Nephron progenitor cell (in vitro differentiated cells): ENCODE results near the gene LTO1.

Experiments used
- DNase-seq: peaks from one replicate; pipeline ENCODE4 v3.0.0; 2021
- H3K27ac Mint-ChIP-seq: 2 replicates; pipeline ENCODE4 v1.8.0; 2021; ENCODE audit warnings: mild to moderate bottlenecking, moderate library complexity, mixed read lengths
- H3K27me3 Mint-ChIP-seq: 2 replicates; pipeline ENCODE4 v1.8.0; 2021; ENCODE audit warnings: mild to moderate bottlenecking, low read depth, mixed read lengths; ENCODE audit not compliant: poor library complexity
- H3K36me3 Mint-ChIP-seq: 2 replicates; pipeline ENCODE4 v1.8.0; 2021; ENCODE audit warnings: low read depth, mixed read lengths
- H3K4me1 Mint-ChIP-seq: 2 replicates; pipeline ENCODE4 v1.8.0; 2021; ENCODE audit warnings: mixed read lengths
- H3K4me3 Mint-ChIP-seq: 2 replicates; pipeline ENCODE4 v1.8.0; 2021; ENCODE audit warnings: mild to moderate bottlenecking, moderate library complexity, mixed read lengths
- H3K9me3 Mint-ChIP-seq: 2 replicates; pipeline ENCODE4 v1.8.0; 2021; ENCODE audit warnings: mild to moderate bottlenecking, moderate library complexity, mixed read lengths
- TF ChIP-seq, protein P1 (sequence below): fragments of 200-600 bp; sonication (generic); IDR thresholded peaks from 2 replicates; pipeline ENCODE4 v1.5.0; 2021; ENCODE audit warnings: antibody characterized with exemption

The LTO1 gene

DNA sequence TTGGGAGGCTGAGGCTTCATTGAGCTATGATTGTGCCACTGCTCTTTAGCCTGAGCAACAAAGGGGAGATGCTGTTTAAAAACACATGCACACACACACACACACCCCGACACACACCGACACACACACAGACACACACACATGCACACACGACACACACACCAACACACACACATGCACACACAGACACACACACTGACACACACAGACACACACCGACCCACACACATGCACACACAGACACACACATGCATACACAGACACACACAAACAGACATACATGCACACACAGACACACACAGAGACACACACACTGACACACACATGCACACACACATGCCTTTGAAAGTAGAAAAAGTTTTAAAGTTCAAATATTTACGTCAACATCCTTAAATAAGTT is 5.5 kb upstream of the LTO1 start:
- H3K36me3 Mint-ChIP-seq = no peaks in the 10 kb centered on the region
- no peaks in the 10 kb centered on the region for H3K4me1 Mint-ChIP-seq
- no peak overlapping the region for H3K4me3 Mint-ChIP-seq
- H3K27ac Mint-ChIP-seq = no peak overlapping the region
- H3K27me3 Mint-ChIP-seq = peaks cover 31% of the 10 kb centered on the region
- no peaks in the 10 kb centered on the region for H3K9me3 Mint-ChIP-seq
- TF ChIP-seq, protein P1, sequence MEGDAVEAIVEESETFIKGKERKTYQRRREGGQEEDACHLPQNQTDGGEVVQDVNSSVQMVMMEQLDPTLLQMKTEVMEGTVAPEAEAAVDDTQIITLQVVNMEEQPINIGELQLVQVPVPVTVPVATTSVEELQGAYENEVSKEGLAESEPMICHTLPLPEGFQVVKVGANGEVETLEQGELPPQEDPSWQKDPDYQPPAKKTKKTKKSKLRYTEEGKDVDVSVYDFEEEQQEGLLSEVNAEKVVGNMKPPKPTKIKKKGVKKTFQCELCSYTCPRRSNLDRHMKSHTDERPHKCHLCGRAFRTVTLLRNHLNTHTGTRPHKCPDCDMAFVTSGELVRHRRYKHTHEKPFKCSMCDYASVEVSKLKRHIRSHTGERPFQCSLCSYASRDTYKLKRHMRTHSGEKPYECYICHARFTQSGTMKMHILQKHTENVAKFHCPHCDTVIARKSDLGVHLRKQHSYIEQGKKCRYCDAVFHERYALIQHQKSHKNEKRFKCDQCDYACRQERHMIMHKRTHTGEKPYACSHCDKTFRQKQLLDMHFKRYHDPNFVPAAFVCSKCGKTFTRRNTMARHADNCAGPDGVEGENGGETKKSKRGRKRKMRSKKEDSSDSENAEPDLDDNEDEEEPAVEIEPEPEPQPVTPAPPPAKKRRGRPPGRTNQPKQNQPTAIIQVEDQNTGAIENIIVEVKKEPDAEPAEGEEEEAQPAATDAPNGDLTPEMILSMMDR = no peak
- DNase-seq = no peak

DNA sequence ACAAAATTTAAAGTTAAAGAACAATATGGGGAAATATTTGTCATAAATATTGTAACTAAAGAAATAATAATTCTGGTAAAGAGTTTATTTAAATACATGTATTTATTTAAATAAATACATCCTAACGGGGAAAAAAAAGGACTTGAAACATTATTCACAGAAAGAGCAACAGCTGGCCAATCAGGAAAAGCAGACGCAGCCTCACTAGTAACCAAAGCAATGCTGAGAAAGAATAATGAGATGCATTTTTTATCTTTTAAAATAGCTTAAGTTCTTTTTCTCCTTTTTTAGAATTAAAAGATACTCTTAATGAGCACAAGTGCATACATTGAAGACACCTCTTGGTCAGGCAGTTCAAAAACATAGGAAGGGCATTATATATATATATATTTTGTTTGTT is 2.6 kb upstream of the LTO1 start:
- Mint-ChIP-seq H3K4me3 (no peak overlapping the region), H3K9me3 (no peaks in the 10 kb centered on the region), H3K27ac (no peak overlapping the region), H3K36me3 (peaks cover 5% of the 10 kb centered on the region), H3K27me3 (peaks cover 15% of the 10 kb centered on the region), H3K4me1 (peaks cover 21% of the 10 kb centered on the region)
- no peak for DNase-seq
- TF ChIP-seq, protein P1 = no peak

DNA sequence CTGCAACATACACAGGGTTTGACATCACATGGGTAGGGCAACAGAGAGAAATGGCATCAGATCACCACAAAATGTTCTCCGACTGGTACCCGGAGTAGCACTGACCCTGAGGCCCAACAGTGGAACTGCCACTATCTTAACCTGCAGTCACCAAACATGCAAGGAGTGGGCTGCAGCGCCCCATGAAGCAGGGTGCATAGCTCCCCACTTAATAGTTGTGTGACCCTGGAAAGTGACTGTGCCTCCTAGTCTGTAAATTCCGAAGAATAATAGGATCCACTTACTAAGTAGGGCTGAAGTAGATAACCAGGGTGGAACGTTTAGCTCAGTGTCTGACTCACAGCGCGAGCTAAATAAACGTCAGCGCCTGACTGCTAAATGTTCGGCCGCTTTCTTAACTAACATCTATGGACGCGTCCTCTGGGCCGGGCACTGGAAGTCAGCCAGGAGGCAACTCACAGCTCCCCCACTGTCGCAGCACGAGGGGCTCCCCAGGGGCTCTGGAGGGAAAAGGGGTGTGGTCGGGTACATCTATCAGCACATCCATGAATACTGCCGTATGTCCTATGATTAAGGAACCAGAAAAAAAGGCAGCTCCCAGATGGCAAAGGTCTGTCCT is 777 bp downstream of the LTO1 start:
- Mint-ChIP-seq H3K27ac (no peak overlapping the region), H3K4me3 (peak overlapping the region; percentile 91), H3K36me3 (peaks cover 23% of the 10 kb centered on the region), H3K9me3 (no peaks in the 10 kb centered on the region), H3K27me3 (peaks cover 11% of the 10 kb centered on the region), H3K4me1 (peaks cover 31% of the 10 kb centered on the region)
- TF ChIP-seq, protein P1 = no peak
- no peak for DNase-seq

DNA sequence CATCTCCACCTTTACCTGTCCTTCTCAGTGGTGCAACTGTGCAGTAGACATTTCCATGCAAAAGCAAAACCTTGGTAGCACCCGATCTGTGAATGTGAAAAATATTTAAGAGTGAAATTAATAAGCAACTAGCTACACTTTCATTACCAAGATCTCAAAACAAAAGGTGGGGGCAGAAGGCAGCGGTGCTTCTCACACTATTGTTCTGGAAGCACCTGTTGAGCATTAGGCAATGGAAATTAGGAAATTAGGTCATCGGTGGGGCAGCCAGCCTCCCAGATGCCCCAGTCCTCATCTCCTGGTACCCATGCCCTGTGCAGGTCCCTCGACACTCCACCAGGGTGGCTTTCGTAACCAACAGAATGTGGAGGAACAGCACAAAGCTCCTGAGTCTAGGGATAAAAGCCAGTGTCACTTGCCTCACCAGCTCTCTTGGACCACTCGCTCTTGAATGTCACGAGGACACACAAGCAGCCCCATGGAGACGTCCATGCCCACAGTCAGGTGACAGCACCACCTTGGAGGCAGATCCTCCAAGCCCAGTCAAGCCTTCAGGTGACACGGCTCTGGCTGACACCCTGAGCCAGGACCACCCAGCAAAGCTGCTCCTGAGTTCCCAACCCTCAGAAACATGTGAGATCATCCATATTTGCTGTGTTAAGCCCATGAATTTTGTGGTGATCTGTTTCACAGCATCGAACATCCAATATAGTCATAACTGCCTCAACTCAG is 3.3 kb downstream of the LTO1 start:
- Mint-ChIP-seq H3K27ac (no peak overlapping the region), H3K4me1 (peaks cover 31% of the 10 kb centered on the region), H3K36me3 (peaks cover 32% of the 10 kb centered on the region), H3K27me3 (no peaks in the 10 kb centered on the region), H3K9me3 (no peaks in the 10 kb centered on the region), H3K4me3 (no peak overlapping the region)
- DNase-seq = no peak
- TF ChIP-seq, protein P1 = no peak

DNA sequence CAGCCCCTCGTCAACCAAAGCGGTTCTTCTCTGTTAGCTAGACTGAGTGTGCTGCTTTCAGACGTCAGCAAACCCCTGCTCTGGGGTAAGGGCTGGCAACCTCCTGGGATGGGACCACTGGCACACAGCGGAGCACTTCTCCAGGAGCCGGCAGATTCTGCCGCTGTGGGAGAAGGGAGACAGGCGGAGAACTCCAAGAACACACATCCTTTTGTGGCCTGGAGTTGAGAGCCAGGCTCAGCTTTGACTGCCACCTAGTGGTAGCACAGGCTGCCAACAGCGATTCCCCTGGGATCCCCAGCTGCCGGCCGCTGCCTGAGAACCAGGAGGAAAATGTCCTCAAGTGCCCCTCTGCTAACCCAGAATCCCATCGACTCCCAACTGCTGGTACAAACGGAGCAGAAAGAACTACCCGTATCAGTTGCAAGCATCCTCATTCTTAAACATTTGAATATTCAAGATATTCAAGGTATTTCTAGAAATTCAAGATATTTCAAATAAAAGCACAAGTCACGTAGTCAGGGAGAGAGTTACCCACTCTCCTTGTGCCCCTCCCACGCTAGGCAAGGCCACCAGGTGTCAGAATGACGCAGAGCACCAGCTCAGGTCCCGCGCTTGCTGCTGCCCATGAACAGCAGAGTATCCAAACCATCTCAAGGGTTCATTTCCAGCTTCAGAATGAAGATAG is 4.9 kb downstream of the LTO1 start:
- Mint-ChIP-seq H3K4me1 (peaks cover 27% of the 10 kb centered on the region), H3K27me3 (no peaks in the 10 kb centered on the region), H3K36me3 (peaks cover 32% of the 10 kb centered on the region), H3K9me3 (no peaks in the 10 kb centered on the region), H3K27ac (peak overlapping the region; percentile 78), H3K4me3 (no peak overlapping the region)
- TF ChIP-seq, protein P1 = peak; percentile 92
- peak; percentile 88 for DNase-seq
